OCI-LY1 (cell line): Measurements from ENCODE around the gene CPT1C.

Experiments
- CTCF ChIP-seq: fragments of 200-600 bp; sonication (generic), shearing (Covaris generic); IDR thresholded peaks from 2 replicates; pipeline ENCODE4 v1.5.1; 2017; ENCODE audit warnings: mild to moderate bottlenecking, antibody characterized with exemption, low read length, moderate library complexity, mixed read lengths
- EZH2 ChIP-seq: fragments of 200-600 bp; sonication (generic), shearing (Covaris generic); IDR thresholded peaks from 2 replicates; pipeline ENCODE4 v1.8.0; 2017; ENCODE audit warnings: borderline replicate concordance, mixed run types, mild to moderate bottlenecking, antibody characterized with exemption, low read length, moderate library complexity, mixed read lengths

- TF ChIP-seq CTCF (no peak), EZH2 (no peak)
These were observed at the start of gene CPT1C for GRCh38 chr19:49690656-49691242.
